H1 (cell line): ENCODE results near the gene ITGB7.

Experiments used
- ATF2 ChIP-seq: IDR thresholded peaks from 2 replicates; pipeline ENCODE4 v1.6.1; 2012; ENCODE audit warnings: low read length, inconsistent platforms
- CTCF ChIP-seq, 3 experiments: IDR thresholded peaks; 1 replicate in 2 of 3; 2 replicates in 1 of 3; pipeline versions ENCODE4 v1.5.1 to v1.6.1; 2011; ENCODE audit warnings: low read length in 3 of 3, mild to moderate bottlenecking in 3 of 3, inconsistent platforms in 2 of 3, low read depth in 1 of 3, moderate library complexity in 1 of 3; ENCODE audit not compliant: insufficient read depth in 1 of 3; ENCODE audit errors: control extremely low read depth in 1 of 3
- MAX ChIP-seq: IDR thresholded peaks from 2 replicates; pipeline ENCODE4 v1.6.1; 2012; ENCODE audit warnings: inconsistent platforms
- POLR2A ChIP-seq, 2 experiments: IDR thresholded peaks; 1 replicate in 1 of 2; 2 replicates in 1 of 2; pipeline ENCODE4 v1.6.1; 2011; ENCODE audit warnings: low read depth in 2 of 2, low read length in 2 of 2, mild to moderate bottlenecking in 2 of 2; ENCODE audit errors: control extremely low read depth in 1 of 2
- SIN3A ChIP-seq, 2 experiments: IDR thresholded peaks in 1 of 2; conservative IDR thresholded peaks in 1 of 2; 2 replicates each; pipeline ENCODE4 v1.6.1; 2011 to 2012; ENCODE audit warnings: low read length in 2 of 2, improper control_type of control experiment in 1 of 2, low read depth in 1 of 2, mild to moderate bottlenecking in 1 of 2
- TCF12 ChIP-seq: IDR thresholded peaks from 2 replicates; pipeline ENCODE4 v1.6.1; 2011; ENCODE audit warnings: low read depth, mild to moderate bottlenecking, low read length
- ZNF274 ChIP-seq: IDR thresholded peaks from 2 replicates; pipeline ENCODE4 v1.7.0; 2012; ENCODE audit warnings: low read length, borderline replicate concordance; ENCODE audit errors: extremely low read depth
- TF ChIP-seq, protein P1 (sequence below): IDR thresholded peaks from 2 replicates; pipeline ENCODE4 v1.6.1; 2011; ENCODE audit warnings: low read depth, mild to moderate bottlenecking, low read length; ENCODE audit not compliant: insufficient read depth

GRCh38 chr12:53219292-53219955 lies 12.4 kb upstream of the ITGB7 start:
- TF ChIP-seq TCF12 (no peak), CTCF (IDR thresholded peaks at IDR 0.05; ENCODE audit: control extremely low read depth in 1 of 3, insufficient read depth in 1 of 3, low read depth in 1 of 3, low read length in 3 of 3) (no peak), POLR2A (IDR thresholded peaks at IDR 0.05; ENCODE audit: control extremely low read depth in 1 of 2, low read depth in 2 of 2, low read length in 2 of 2) (no peak), SIN3A (conservative IDR thresholded peaks at IDR 0.05 in 1 of 2, IDR thresholded peaks at IDR 0.05 in 1 of 2; ENCODE audit: low read depth in 1 of 2, low read length in 2 of 2) (peak in 1 of 2 experiments; percentile 69; a peak in 2 of 4 replicates), ATF2 (no peak), ZNF274 (no peak), MAX (peak; percentile 16; the same call in 1 of the 2 replicates)
- TF ChIP-seq, protein P1, sequence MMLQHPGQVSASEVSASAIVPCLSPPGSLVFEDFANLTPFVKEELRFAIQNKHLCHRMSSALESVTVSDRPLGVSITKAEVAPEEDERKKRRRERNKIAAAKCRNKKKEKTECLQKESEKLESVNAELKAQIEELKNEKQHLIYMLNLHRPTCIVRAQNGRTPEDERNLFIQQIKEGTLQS: no peak
